ENCODE data around the gene GPRC5C.
A peak's percentile ranks its signal among the peaks of the same experiment; 100 is the strongest.

Gene GPRC5C

DNA sequence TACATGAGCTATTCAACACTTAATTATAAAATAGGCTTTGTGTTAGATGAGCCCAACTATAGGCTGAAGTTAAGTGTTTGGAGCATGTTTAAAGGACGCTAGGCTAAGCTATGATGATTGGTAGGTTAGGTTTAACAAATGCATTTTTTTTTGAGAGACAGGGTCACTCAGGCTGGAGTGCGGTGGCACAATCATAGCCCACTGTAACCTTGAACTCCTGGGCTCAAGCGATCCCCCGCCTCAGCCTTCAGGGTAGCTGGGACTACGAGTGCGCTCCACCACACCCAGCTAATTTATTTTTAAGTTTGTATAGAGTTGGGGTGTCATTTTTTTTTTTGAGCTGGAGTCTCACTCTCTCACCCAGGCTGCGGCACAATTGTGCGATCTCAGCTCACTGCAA lies 19.3 kb upstream of the GPRC5C start:
- Mint-ChIP-seq H3K27ac (ENCODE audit: low read depth) (no peak overlapping the region), H3K36me3 (ENCODE audit: insufficient read depth) (no peaks in the 10 kb centered on the region), H3K27me3 (peaks cover 24% of the 10 kb centered on the region), H3K9me3 (no peaks in the 10 kb centered on the region), H3K4me3 (no peak overlapping the region), H3K4me1 (no peaks in the 10 kb centered on the region)
- DNase-seq (ENCODE audit: low spot score in 2 of 2) (no peak), ATAC-seq (replicated peaks; ENCODE audit: extremely low read depth, poor library complexity, severe bottlenecking) (no peak)

DNA sequence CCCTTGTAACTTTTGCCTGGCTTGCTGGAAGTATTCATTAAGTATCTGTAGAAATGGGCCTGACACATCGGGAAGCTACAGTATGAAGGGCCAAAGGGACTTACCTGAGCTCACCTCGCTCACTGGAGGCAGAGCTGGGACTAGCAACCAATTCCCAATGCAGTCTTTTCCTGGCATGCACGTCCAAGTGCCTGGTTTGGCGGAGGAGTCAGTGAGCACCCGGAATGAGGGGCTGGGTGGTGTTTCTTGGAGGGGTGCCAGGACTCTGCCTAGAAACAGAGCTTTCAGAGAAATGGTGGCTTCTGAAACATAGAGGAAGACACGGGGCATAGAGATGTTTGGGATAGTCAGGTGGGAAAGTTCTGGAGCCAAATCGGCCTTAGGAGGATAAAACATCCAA lies 18.4 kb upstream of the GPRC5C start:
- Mint-ChIP-seq H3K27ac (ENCODE audit: low read depth) (no peak overlapping the region), H3K36me3 (ENCODE audit: insufficient read depth) (no peaks in the 10 kb centered on the region), H3K4me1 (no peaks in the 10 kb centered on the region), H3K4me3 (no peak overlapping the region), H3K9me3 (no peaks in the 10 kb centered on the region), H3K27me3 (peaks cover 33% of the 10 kb centered on the region)
- ATAC-seq (replicated peaks; ENCODE audit: extremely low read depth, poor library complexity, severe bottlenecking) = no peak
- no peak for DNase-seq (ENCODE audit: low spot score in 2 of 2)

DNA sequence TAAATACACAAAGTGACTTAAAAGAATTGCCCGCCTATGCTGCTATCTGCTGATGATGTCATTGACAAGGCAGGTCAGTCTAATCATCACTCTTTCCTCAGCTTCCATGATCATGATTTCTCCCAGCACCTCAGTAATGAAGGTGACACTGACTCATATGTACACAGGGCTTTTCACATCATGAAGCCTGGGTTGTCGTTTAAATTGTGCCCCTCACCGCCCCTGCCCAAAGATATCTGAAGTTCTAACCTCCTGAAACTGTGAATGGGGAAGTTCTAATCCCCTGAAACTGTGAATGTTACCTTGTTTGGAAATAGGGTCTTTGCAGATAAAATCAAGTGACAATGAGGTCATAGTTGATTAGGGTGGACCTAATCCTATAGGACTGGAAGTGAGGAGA lies 17.4 kb upstream of the GPRC5C start:
- Mint-ChIP-seq H3K9me3 (no peaks in the 10 kb centered on the region), H3K36me3 (ENCODE audit: insufficient read depth) (no peaks in the 10 kb centered on the region), H3K4me3 (no peak overlapping the region), H3K27me3 (peaks cover 42% of the 10 kb centered on the region), H3K27ac (ENCODE audit: low read depth) (no peak overlapping the region), H3K4me1 (no peaks in the 10 kb centered on the region)
- ATAC-seq (replicated peaks; ENCODE audit: extremely low read depth, poor library complexity, severe bottlenecking) = no peak
- no peak for DNase-seq (ENCODE audit: low spot score in 2 of 2)

DNA sequence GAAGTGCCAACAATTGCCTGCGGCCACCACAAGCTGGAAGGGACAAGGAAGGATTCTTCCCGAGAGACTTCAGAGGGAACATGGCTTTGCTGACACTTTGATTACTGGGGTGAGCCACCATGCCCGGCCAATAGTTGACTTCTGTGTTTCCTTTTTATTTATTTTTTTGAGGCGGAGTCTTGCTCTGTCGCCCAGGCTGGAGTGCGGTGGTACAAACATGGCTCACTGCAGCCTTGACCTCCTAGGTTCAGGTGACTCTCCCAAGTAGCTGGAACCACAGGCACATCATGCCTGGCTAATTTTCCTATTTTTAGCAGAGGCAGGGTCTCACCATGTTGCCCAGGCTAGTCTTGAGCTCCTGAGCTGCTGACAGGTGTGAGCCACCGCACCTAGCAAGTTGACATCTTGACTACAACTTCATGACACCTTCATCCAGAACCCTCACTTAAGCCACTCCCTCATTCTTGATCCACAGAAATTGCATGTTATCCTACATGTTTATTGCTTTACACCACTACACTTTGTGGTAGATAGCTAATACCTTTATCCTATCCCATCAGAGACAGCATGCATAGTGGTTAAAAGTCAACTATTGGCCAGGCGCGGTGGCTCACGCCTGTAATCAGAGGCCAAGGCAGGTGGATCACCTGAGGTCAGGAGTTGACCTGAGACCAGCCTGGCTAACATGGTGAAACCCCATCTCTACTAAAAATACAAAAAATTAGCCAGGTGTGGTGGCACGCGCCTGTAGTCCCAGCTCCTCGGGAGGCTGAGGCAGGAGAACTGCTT lies 16.1 kb upstream of the GPRC5C start:
- no peak overlapping the region for H3K4me3 Mint-ChIP-seq
- H3K36me3 Mint-ChIP-seq (ENCODE audit: insufficient read depth) = no peaks in the 10 kb centered on the region
- H3K27ac Mint-ChIP-seq (ENCODE audit: low read depth) = no peak overlapping the region
- DNase-seq (ENCODE audit: low spot score in 2 of 2) (no peak), ATAC-seq (replicated peaks; ENCODE audit: extremely low read depth, poor library complexity, severe bottlenecking) (no peak)
- H3K9me3 Mint-ChIP-seq = no peaks in the 10 kb centered on the region
- peaks cover 43% of the 10 kb centered on the region for H3K27me3 Mint-ChIP-seq
- no peaks in the 10 kb centered on the region for H3K4me1 Mint-ChIP-seq

DNA sequence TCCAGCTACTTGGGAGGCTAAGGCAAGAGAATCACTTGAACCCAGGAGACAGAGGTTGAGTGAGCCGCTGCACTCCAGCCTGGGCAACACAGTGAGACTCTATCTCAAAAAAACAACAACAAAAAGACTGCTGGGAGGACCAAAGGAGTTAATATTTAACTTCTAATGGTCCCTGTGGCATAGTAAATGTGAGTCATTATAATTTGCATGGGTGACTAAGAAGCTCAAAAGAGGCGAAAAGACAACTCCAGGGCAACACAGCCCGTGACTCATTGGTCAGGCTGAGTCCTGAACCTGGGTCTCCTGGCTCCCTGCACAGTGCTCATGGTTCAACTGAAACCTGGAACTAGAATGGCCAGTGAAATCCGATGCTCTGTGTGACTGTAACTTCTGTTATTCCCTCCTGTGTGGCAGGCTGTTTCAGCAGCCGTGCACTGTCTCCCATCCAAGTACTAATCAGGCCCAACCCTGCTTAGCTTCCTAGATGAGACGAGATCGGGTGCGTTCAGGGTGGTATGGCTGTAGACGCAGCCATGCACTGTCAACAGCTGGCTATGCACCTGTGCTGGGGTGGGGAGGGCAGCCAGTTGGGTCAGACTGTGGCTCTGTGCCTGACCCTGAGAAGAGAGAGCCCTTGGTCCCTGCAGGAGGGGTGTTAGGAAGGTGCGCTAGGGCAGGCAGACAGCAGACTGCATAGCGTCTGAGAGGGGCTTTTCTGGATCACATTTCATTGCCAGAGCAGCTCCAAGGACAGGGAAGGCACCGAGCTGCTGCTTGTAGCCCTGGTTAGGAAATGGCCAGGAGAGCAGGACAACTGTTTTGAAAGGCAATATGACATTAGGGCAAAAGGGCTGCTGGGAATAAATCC lies 14.5 kb upstream of the GPRC5C start:
- H3K9me3 Mint-ChIP-seq = no peaks in the 10 kb centered on the region
- no peaks in the 10 kb centered on the region for H3K4me1 Mint-ChIP-seq
- H3K36me3 Mint-ChIP-seq (ENCODE audit: insufficient read depth) = no peaks in the 10 kb centered on the region
- no peak for ATAC-seq (replicated peaks; ENCODE audit: extremely low read depth, poor library complexity, severe bottlenecking)
- no peak overlapping the region for H3K27ac Mint-ChIP-seq (ENCODE audit: low read depth)
- H3K4me3 Mint-ChIP-seq = no peak overlapping the region
- DNase-seq (ENCODE audit: low spot score in 2 of 2) = no peak
- H3K27me3 Mint-ChIP-seq = peaks cover 47% of the 10 kb centered on the region

DNA sequence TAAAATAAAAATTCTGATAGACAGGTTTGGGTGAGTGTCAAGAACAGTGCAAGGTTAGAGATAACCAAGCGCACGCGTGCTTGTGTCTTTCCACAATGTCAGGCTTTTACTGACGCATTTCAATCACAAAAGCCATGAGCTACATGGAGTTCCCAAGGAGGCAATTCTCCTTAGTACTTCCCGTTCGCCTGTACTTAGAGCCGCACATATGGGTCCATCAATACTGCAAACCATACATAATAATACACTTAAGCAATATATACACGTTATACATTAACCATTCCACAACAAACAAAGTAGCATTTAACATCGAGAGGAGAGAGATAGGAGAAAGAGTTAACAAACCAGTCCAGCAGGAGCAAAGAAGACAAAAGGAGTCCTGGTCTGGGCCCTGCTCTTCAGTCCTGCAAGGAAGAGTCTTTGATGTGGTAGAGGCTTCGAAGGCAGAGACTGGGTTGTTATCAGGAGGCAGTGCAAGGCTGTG lies 11.9 kb upstream of the GPRC5C start:
- ATAC-seq (replicated peaks; ENCODE audit: extremely low read depth, poor library complexity, severe bottlenecking) (no peak), DNase-seq (ENCODE audit: low spot score in 2 of 2) (no peak)
- Mint-ChIP-seq H3K36me3 (ENCODE audit: insufficient read depth) (no peaks in the 10 kb centered on the region), H3K27ac (ENCODE audit: low read depth) (no peak overlapping the region), H3K4me3 (no peak overlapping the region), H3K4me1 (no peaks in the 10 kb centered on the region), H3K27me3 (peaks cover 53% of the 10 kb centered on the region), H3K9me3 (no peaks in the 10 kb centered on the region)

DNA sequence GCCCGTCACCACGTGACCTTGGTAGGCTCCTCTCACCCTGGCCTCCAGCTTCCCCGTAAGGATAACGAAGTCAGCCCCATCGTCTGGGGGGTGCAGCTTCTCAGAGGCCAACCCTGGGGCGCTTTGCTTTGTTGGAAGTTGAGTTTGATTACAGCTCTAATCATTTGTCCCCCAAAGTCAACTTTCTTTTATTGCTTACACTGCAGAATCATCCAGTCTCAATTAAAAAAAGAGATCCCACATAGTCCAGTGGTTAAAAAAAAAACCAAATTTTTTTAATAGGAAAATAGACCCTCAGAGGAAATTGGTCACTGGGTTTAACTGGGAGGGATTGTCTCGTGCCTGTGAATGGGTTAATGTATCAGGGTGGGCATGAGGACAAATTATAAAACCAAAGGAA lies 7.8 kb upstream of the GPRC5C start:
- H3K9me3 Mint-ChIP-seq = no peaks in the 10 kb centered on the region

DNA sequence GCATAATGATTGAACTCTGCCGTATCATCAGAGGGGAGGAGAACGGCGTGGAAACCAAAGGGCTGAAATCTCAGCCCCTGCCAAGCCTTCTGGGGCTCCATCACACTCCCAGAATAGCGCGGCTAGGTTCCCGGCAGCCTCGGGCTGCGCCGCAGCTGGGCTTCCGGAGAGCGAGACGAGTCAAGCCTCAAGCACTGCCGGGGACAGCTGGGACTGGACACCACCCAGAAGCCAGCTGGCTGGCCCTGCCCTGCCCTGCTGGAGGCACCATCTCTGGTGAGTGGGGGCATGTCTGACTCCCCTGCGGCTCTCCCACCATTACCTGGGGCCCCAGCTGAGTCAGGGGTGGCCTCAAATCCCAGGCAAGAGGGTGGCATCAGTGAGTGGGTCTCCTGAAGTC lies 7.2 kb upstream of the GPRC5C start:
- peaks cover 54% of the 10 kb centered on the region for H3K27me3 Mint-ChIP-seq

More for the DNA sequence above, 7.8 kb upstream of the GPRC5C start:
- Mint-ChIP-seq H3K36me3 (ENCODE audit: insufficient read depth) (no peaks in the 10 kb centered on the region), H3K27ac (ENCODE audit: low read depth) (no peak overlapping the region), H3K27me3 (peaks cover 55% of the 10 kb centered on the region), H3K4me1 (no peaks in the 10 kb centered on the region), H3K4me3 (no peak overlapping the region)
- DNase-seq (ENCODE audit: low spot score in 2 of 2) = no peak
- ATAC-seq (replicated peaks; ENCODE audit: extremely low read depth, poor library complexity, severe bottlenecking) = no peak

DNA sequence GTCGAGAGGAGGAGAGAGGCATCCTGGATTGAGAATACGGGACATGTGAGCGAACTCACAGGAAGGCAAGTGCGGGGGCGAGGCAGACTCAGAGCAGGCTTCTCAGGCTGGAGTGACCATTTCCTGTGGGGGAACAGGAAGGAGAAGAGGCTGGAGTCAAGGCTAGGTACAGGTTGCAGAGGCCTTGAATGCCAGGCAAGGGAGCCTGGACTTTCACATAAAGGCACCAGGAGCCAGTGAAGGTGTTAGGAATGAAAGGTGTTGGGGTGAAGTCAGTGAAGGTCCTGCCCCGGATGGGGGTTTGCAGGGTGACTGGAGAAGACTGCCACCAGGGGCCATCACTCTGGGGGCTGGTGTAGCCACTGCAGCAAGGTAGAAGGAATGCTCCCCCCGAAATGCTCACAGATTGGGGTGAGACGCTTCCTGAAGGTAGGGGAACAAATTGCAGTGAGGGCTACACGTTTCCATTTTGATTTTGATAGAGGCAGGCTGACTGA lies 5.3 kb upstream of the GPRC5C start:
- H3K4me1 Mint-ChIP-seq = no peaks in the 10 kb centered on the region
- no peak overlapping the region for H3K27ac Mint-ChIP-seq (ENCODE audit: low read depth)
- no peak for DNase-seq (ENCODE audit: low spot score in 2 of 2)
- H3K27me3 Mint-ChIP-seq = peaks cover 65% of the 10 kb centered on the region
- H3K36me3 Mint-ChIP-seq (ENCODE audit: insufficient read depth) = peaks cover 2% of the 10 kb centered on the region
- no peaks in the 10 kb centered on the region for H3K9me3 Mint-ChIP-seq
- H3K4me3 Mint-ChIP-seq = no peak overlapping the region
- no peak for ATAC-seq (replicated peaks; ENCODE audit: extremely low read depth, poor library complexity, severe bottlenecking)

More for the DNA sequence above, 7.2 kb upstream of the GPRC5C start:
- H3K4me1 Mint-ChIP-seq = no peaks in the 10 kb centered on the region
- H3K9me3 Mint-ChIP-seq = no peaks in the 10 kb centered on the region
- H3K4me3 Mint-ChIP-seq = no peak overlapping the region
- ATAC-seq (replicated peaks; ENCODE audit: extremely low read depth, poor library complexity, severe bottlenecking) = no peak
- H3K36me3 Mint-ChIP-seq (ENCODE audit: insufficient read depth) = no peaks in the 10 kb centered on the region
- H3K27ac Mint-ChIP-seq (ENCODE audit: low read depth) = no peak overlapping the region
- no peak for DNase-seq (ENCODE audit: low spot score in 2 of 2)

DNA sequence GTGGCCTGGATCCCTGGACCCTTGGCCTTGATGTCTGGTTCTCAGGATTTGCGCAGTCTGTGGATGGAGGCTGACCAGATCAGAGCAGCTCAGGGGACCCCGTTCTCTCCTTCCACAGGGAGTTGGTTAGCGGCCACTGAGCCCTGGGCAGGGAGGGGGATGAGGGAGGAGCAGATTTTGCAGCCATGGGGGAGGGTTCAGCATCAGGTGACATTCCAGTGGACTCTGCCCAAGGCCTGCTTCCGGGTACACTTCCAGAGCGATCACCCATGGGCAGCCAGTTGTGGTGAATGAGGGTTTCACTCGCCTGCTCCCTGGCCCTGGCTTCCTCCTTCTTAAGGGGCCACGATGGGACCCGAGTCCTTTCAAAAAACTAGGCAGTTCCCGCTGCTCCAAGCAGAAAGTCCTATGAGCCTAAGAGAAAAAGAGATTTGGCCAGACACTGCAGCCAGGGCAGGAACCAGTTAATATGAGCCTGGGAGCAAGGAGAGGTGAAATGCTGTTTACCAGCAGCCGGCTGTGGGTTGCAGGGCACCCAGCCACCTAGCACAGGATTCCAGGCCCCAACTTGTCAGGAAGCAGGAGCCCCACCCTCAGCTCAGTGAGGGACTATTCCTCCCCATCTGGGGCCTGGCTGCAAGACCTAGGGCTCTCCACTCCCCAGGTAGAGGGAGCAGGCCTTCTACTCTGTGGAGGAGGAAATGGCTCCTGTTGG lies 4.7 kb upstream of the GPRC5C start:
- Mint-ChIP-seq H3K9me3 (no peaks in the 10 kb centered on the region), H3K27ac (ENCODE audit: low read depth) (no peak overlapping the region), H3K27me3 (peaks cover 62% of the 10 kb centered on the region), H3K4me3 (no peak overlapping the region), H3K36me3 (ENCODE audit: insufficient read depth) (peaks cover 2% of the 10 kb centered on the region), H3K4me1 (no peaks in the 10 kb centered on the region)
- ATAC-seq (replicated peaks; ENCODE audit: extremely low read depth, poor library complexity, severe bottlenecking) (no peak), DNase-seq (ENCODE audit: low spot score in 2 of 2) (no peak)

DNA sequence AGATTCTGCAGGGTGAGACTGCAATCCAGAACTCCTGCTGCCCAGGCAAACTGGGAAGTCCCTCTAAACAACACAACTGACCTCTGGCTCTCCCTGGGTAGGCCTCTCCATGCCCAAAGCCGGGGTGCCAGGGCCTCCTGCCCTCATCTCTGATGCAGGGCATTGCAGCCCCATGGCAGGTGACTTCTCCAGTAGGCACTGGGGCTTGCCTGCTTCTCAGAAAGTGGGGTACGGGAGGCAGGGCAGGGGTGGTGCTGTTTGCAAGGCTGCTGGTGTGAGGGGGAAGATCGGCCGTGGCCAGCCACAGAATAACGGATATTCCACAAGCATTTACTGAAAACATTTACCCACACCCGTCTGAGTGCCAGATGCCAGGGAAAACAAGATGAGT lies 4.1 kb upstream of the GPRC5C start:
- H3K36me3 Mint-ChIP-seq (ENCODE audit: insufficient read depth) = peaks cover 2% of the 10 kb centered on the region
- peaks cover 58% of the 10 kb centered on the region for H3K27me3 Mint-ChIP-seq
- no peaks in the 10 kb centered on the region for H3K9me3 Mint-ChIP-seq
- H3K4me3 Mint-ChIP-seq = no peak overlapping the region
- H3K4me1 Mint-ChIP-seq = no peaks in the 10 kb centered on the region
- ATAC-seq (replicated peaks; ENCODE audit: extremely low read depth, poor library complexity, severe bottlenecking) (no peak), DNase-seq (ENCODE audit: low spot score in 2 of 2) (no peak)
- no peak overlapping the region for H3K27ac Mint-ChIP-seq (ENCODE audit: low read depth)

DNA sequence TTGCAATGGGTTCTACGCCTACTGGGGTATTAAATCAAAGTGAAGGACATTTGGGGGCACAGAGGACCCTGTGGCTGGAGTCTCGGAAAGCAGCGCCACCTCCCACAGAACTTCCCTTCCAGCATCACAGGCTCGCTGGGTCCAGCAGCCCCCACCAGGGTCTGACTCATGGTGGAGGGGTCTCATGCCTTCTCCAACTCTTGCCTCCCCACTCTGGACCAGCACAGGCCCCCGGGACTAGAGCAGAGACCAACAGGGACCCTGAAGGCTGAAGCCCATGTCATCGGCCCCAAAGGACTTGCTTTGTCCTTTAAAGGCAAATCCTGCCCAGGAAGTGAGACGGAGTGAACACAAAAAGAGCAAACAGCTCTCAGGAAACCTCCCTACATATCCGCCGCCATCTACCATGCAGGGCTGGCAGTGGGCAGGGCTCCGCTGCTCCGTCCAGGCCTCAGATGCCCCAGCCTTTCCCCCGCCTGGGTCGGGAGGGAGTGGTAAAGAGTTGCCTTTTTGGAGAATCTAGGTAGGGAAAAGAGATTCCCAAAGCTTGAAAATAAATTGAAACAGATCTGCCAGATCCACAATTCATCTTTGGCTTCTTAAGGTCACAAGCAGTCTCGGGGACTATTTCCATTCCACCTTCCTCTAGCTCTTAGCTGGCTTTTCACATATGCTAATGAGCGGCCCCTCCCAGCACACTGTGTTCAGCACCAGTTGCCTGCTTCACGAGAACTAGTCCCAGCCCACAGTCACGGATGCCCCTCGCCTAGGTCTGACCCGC lies 2.1 kb upstream of the GPRC5C start:
- Mint-ChIP-seq H3K27me3 (peaks cover 66% of the 10 kb centered on the region), H3K9me3 (no peaks in the 10 kb centered on the region), H3K27ac (ENCODE audit: low read depth) (no peak overlapping the region), H3K36me3 (ENCODE audit: insufficient read depth) (peaks cover 4% of the 10 kb centered on the region), H3K4me3 (peak overlapping the region; percentile 71), H3K4me1 (no peaks in the 10 kb centered on the region)
- no peak for DNase-seq (ENCODE audit: low spot score in 2 of 2)
- no peak for ATAC-seq (replicated peaks; ENCODE audit: extremely low read depth, poor library complexity, severe bottlenecking)

All from central memory CD8-positive, alpha-beta T cell (primary cell).